ENCODE data around the gene PTPRU. TPM values are rescaled to one million over a fixed set of nuclear protein-coding genes. Genes with fewer than 3 reads are reported as not detected.

The PTPRU gene
- total RNA-seq, 1 experiment from 2014 or later = 31.4 TPM

DNA sequence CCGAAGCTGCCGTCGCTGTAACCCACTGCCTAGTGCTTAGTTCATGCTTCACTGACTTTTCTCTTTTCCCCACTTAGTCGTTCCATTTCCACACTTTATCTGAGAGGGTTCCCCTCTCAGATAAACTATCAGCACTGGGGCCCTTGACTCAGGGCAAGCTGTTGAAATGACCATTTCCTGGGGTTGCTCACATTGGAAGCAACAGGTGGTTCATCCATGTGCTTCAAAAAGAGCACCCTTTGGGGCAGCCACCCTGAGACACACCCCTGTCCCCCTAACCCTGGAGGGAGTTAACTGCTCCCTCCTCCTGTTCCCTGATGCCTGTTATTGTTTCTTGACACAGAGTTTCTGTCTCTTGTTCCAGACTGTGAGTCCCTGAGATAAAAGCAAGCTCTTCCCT, 107.2 kb downstream of the PTPRU start:
- H3F3A ChIP-seq (ENCODE audit: insufficient read depth, low read depth) = no peaks in the 10 kb centered on the region
- no peak overlapping the region for H3K4me2 ChIP-seq
- no peaks in the 10 kb centered on the region; the same call in 1 of the 2 replicates for H3K27me3 ChIP-seq (ENCODE audit: insufficient read depth, low read depth)
- DNase-seq = no peak
- no peak overlapping the region for H3K27ac ChIP-seq
- no peaks in the 10 kb centered on the region for H3K9me3 ChIP-seq (ENCODE audit: insufficient read depth, low read depth)
- intact Hi-C loops (cut with micrococcal nuclease; ENCODE audit: unreplicated experiment) = loop anchor here (5.0 kb wide), 1 partner anchor 1039 kb away; no protein-coding TSS in a partner anchor
- no peaks in the 10 kb centered on the region for H3K9me2 ChIP-seq (ENCODE audit: insufficient read depth)
- TF ChIP-seq EZH2 (IDR thresholded peaks at IDR 0.05; ENCODE audit: low read depth) = no peak
- TF ChIP-seq CTCF (conservative IDR thresholded peaks at IDR 0.05) = no peak
- ChIA-PET POLR2A (ENCODE audit: unreplicated experiment) (no interaction called here), CTCF (no interaction called here)
- no peaks in the 10 kb centered on the region for H4K20me1 ChIP-seq (ENCODE audit: insufficient read depth)
- no peaks in the 10 kb centered on the region for H3K79me2 ChIP-seq (ENCODE audit: low read depth)
- H3K4me1 ChIP-seq (replicated peaks; ENCODE audit: insufficient read depth) = no peaks in the 10 kb centered on the region
- H3K36me3 ChIP-seq (ENCODE audit: low read depth) = no peaks in the 10 kb centered on the region
- no TSS peak for BruUV-seq (replicated peaks)
- H2AFZ ChIP-seq = no peak overlapping the region
- H3K4me3 ChIP-seq = no peak overlapping the region

GRCh38 chr1:29343908-29344307, 107.6 kb downstream of the PTPRU start:
- H3K27ac ChIP-seq = no peak overlapping the region
- TF ChIP-seq CTCF (conservative IDR thresholded peaks at IDR 0.05) (no peak), EZH2 (IDR thresholded peaks at IDR 0.05; ENCODE audit: low read depth) (no peak)
- H3K9me2 ChIP-seq (ENCODE audit: insufficient read depth) = no peaks in the 10 kb centered on the region
- no peaks in the 10 kb centered on the region for H3K4me1 ChIP-seq (replicated peaks; ENCODE audit: insufficient read depth)
- H3K27me3 ChIP-seq (ENCODE audit: insufficient read depth, low read depth) = no peaks in the 10 kb centered on the region; the same call in 1 of the 2 replicates
- no peak overlapping the region for H3K4me2 ChIP-seq
- no peak for DNase-seq
- H4K20me1 ChIP-seq (ENCODE audit: insufficient read depth) = no peaks in the 10 kb centered on the region
- POLR2A ChIA-PET (ENCODE audit: unreplicated experiment) = no interaction called here
- no TSS peak for BruUV-seq (replicated peaks)
- H2AFZ ChIP-seq = no peak overlapping the region
- intact Hi-C loops (cut with micrococcal nuclease; ENCODE audit: unreplicated experiment) = loop anchor here (5.0 kb wide), 1 partner anchor 1038 kb away; no protein-coding TSS in a partner anchor
- no peaks in the 10 kb centered on the region for H3K9me3 ChIP-seq (ENCODE audit: insufficient read depth, low read depth)
- H3K79me2 ChIP-seq (ENCODE audit: low read depth) = no peaks in the 10 kb centered on the region
- CTCF ChIA-PET = no interaction called here
- H3K4me3 ChIP-seq = no peak overlapping the region
- H3K36me3 ChIP-seq (ENCODE audit: low read depth) = no peaks in the 10 kb centered on the region
- H3F3A ChIP-seq (ENCODE audit: insufficient read depth, low read depth) = no peaks in the 10 kb centered on the region

DNA sequence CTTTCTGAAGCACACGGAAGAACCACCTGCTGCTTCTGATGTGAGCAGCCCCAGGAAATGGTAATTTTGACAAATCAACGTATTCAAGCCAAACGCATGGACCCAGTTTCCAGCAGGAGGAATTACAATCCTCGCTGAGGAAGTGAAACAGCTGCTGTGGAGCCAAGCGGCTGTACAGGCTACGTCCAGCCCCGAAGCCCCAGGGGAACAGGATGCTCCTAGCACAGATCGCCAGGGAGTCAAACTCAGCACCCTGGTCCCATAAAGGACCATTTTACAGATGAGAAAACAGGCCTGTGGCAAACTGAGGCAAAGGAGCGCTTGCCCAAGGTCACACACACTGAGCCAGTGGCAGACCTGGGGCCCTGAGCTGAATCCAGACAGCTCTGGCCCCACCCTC, 108.0 kb downstream of the PTPRU start:
- H2AFZ ChIP-seq = no peak overlapping the region
- no peak overlapping the region for H3K4me3 ChIP-seq
- no peak for TF ChIP-seq CTCF (conservative IDR thresholded peaks at IDR 0.05)
- no peak for TF ChIP-seq EZH2 (IDR thresholded peaks at IDR 0.05; ENCODE audit: low read depth)
- CTCF ChIA-PET = no interaction called here
- H3K4me2 ChIP-seq = no peak overlapping the region
- H3F3A ChIP-seq (ENCODE audit: insufficient read depth, low read depth) = no peaks in the 10 kb centered on the region
- no peaks in the 10 kb centered on the region for H3K79me2 ChIP-seq (ENCODE audit: low read depth)
- no peaks in the 10 kb centered on the region for H3K36me3 ChIP-seq (ENCODE audit: low read depth)
- H3K27ac ChIP-seq = no peak overlapping the region
- DNase-seq = no peak
- no peaks in the 10 kb centered on the region for H3K9me3 ChIP-seq (ENCODE audit: insufficient read depth, low read depth)
- H3K4me1 ChIP-seq (replicated peaks; ENCODE audit: insufficient read depth) = no peaks in the 10 kb centered on the region
- no peaks in the 10 kb centered on the region; the same call in 1 of the 2 replicates for H3K27me3 ChIP-seq (ENCODE audit: insufficient read depth, low read depth)
- no peaks in the 10 kb centered on the region for H3K9me2 ChIP-seq (ENCODE audit: insufficient read depth)
- H4K20me1 ChIP-seq (ENCODE audit: insufficient read depth) = no peaks in the 10 kb centered on the region
- POLR2A ChIA-PET (ENCODE audit: unreplicated experiment) = no interaction called here
- BruUV-seq (replicated peaks) = no TSS peak
- intact Hi-C loops (cut with micrococcal nuclease; ENCODE audit: unreplicated experiment) = loop anchor here (5.0 kb wide), 1 partner anchor 1038 kb away; no protein-coding TSS in a partner anchor

All from PC-9 (cell line).